ENCODE data around the gene RILPL1. TPM values are rescaled to one million over a fixed set of nuclear protein-coding genes. Genes with fewer than 3 reads are reported as not detected.
A peak's percentile ranks its signal among the peaks of the same experiment; 100 is the strongest.

The RILPL1 gene
- total and polyA plus RNA-seq, 9 of the 15 experiments (the other 6 are each of a cell fraction or from before 2014, with no cell fraction given) = 0.25 to 10.6 (median 8.6) TPM

DNA sequence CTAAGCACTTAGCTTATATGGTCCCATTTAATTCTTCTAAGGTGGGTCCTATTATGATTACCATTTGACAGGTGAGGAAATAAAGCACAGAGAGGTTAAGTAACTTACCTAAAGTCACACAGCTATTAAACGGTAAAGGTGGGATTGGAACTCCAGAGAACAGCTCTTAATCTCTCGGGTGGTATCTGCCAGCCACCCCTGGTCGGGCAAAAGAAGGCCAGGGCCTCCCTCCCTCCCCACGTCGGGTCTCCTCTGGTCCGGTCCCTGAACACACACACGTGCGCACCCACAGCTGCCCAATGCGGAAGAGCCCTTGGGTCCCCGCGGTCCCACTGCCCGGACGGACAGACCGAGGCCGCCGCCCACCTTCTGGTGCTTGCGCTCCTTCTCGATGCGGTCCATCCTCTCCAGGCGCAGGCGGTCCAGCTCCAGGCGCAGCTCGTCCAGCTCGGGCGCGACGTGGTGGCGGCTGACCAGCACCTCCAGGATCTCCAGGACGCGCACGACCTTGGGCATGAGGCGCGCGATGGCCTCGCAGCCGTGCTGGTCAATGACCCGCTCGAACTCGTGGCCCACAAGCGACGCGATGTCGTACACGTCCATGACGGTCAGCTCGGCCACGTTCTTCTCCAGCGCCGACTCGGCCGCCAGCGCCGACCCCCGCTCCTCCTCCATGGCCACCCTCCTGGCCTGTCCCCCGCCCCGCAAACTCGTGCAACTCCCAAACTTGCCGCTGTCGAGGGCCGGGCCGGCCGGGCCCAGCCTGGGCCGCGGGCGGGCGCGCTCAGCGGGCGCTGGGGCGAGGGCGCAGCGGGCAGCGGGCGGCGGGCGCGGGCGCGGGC, 490 bp downstream of the RILPL1 start (continued):
- TF ChIP-seq ZNF24 (IDR thresholded peaks at IDR 0.05) (no peak), PHF8 (IDR thresholded peaks at IDR 0.05; ENCODE audit: borderline replicate concordance, low read length) (peak; percentile 48; the same call in 1 of the 2 replicates), CUX1 (CRISPR knock-in tag; IDR thresholded peaks at IDR 0.05) (no peak), RBM25 (IDR thresholded peaks at IDR 0.05; ENCODE audit: low read depth, low read length, severe bottlenecking) (peak; percentile 90), TRIM28 (IDR thresholded peaks at IDR 0.05) (no peak), SAFB (IDR thresholded peaks at IDR 0.05; ENCODE audit: borderline replicate concordance, low read depth, low read length) (no peak), NR2C2 (CRISPR knock-in tag; IDR thresholded peaks at IDR 0.05) (peak; percentile 56; the same call in 1 of the 2 replicates), NR2C2 (tag; IDR thresholded peaks at IDR 0.05) (no peak; the same call in 1 of the 2 replicates), TOE1 (IDR thresholded peaks at IDR 0.05; ENCODE audit: borderline replicate concordance) (no peak), TOE1 (CRISPR knock-in tag; IDR thresholded peaks at IDR 0.05; ENCODE audit: borderline replicate concordance, low read depth) (no peak), POLR2A (conservative IDR thresholded peaks at IDR 0.05) (peak; percentile 44; the same call in 1 of the 2 replicates), DEAF1 (CRISPR knock-in tag; IDR thresholded peaks at IDR 0.05) (no peak), FOXK2 (conservative IDR thresholded peaks at IDR 0.05 in 1 of 2, IDR thresholded peaks at IDR 0.05 in 1 of 2; ENCODE audit: low read depth in 2 of 2) (no peak), ADNP (tag; IDR thresholded peaks at IDR 0.05) (peak; percentile 89), TFAP4 (CRISPR knock-in tag; IDR thresholded peaks at IDR 0.05; ENCODE audit: borderline replicate concordance) (peak; percentile 69; the same call in 1 of the 2 replicates), ZFP1 (CRISPR knock-in tag; IDR thresholded peaks at IDR 0.05) (no peak), KAT2B (IDR thresholded peaks at IDR 0.05; ENCODE audit: low read depth, low read length) (no peak), SPI1 (IDR thresholded peaks at IDR 0.05; ENCODE audit: borderline replicate concordance, low read depth, low read length) (no peak)
- TF ChIP-seq, protein P1, sequence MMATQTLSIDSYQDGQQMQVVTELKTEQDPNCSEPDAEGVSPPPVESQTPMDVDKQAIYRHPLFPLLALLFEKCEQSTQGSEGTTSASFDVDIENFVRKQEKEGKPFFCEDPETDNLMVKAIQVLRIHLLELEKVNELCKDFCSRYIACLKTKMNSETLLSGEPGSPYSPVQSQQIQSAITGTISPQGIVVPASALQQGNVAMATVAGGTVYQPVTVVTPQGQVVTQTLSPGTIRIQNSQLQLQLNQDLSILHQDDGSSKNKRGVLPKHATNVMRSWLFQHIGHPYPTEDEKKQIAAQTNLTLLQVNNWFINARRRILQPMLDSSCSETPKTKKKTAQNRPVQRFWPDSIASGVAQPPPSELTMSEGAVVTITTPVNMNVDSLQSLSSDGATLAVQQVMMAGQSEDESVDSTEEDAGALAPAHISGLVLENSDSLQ (IDR thresholded peaks at IDR 0.05) = no peak

Data from K562 (cell line).